HG03196 (cell line): ENCODE results near the gene INPP5B.
"Not testable (repeated sequence)": the region's sequence is repeated elsewhere in the genome, so short reads cannot be mapped to it uniquely, and the experiment has no call there.

ENCODE experiments used
- ATAC-seq: cut with Tn5 transposase; IDR thresholded peaks from one replicate; pipeline ENCODE4 v1.9.1; 2021; ENCODE audit not compliant: unreplicated experiment

The INPP5B gene

GRCh38 chr1:37948841-37949240 is 2.0 kb upstream of the INPP5B start:
- no peak for ATAC-seq

GRCh38 chr1:37948166-37948565 is 1.3 kb upstream of the INPP5B start:
- no peak for ATAC-seq

GRCh38 chr1:37947364-37947763 is 511 bp upstream of the INPP5B start:
- no peak for ATAC-seq

DNA sequence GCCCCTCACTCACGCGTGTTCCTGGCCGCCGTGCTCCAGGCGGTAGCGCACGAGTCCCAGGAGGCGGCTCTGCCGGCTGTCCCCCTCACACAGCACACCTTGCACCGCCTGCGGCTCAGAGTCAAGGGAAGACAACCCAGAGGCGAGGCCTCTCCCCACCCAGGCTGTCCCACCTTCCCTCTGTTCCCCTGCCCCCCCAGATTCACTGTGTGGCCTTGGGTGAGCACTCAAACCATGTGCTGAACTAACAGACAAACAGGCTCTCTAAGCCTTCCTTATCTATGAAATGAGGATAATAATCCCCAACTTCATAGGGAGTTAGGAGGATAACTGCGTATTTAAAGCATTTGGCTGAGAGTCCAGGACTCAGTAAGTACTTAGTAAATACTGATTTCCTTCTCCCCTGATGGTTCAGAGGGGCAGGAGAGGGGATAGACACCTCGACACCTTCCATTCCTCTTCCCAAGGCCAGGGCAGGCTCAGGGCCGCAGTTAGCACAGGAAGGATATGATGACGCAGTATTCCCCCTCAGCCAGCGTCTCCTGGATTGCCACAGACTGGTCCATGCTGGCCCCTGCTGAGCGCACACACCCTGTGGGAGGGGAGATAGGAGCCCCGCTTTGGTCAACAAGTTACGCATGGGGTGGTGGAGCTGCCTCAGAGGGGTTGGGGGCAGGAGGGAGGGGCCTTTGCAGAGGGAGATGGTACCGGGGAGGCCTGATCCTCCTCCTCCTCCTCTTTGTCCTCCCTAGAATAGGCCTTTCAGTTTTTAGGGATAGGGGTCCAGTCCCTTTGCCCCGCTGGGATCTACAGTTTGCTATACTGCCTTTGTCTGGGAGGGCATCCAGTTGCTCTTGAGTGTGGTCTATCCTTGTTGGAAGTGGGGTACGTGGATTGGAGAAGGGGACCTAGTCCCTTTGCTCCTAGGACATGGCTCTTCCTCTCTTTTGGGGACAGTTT is 830 bp downstream of the INPP5B start:
- no peak for ATAC-seq

DNA sequence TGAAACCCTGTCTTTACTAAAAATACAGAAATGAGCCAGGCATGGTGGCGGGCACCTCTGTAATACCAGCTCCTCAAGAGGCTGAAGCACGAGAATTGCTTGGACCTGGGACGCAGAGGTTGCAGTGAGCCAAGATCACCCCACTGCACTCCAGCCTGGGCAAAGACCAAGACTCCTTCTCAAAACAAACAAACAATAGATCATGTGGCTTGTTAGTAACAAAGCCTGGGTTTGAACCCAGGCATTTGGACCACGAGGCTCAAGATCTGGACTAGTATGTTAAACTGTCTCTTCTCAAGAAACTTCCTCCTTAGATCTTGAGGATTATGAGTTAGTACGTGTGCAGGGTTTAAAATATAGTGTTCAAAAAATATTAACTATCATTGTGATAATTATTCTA is 1.6 kb downstream of the INPP5B start:
- no peak for ATAC-seq

DNA sequence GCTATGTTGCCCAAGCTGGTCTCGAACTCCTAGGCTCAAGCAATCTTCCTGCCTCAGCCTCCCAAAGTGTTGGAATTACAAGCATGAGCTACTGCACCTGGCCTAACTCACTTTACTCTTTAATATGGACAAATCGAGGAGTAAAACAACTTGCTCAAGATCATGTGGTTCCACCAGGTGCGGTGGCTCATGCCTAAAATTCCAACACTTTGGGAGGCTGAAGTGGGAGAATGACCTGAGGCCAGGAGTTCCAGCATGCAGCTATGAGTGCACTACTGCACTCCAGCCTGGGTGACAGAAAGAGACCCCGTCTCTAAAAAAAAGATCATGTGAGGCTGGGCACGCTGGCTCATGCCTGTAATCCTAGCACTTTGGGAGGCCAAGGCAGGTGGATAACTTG is 2.0 kb downstream of the INPP5B start:
- no peak for ATAC-seq

GRCh38 chr1:37944086-37944763 is 2.6 kb downstream of the INPP5B start:
- ATAC-seq, result no peak

DNA sequence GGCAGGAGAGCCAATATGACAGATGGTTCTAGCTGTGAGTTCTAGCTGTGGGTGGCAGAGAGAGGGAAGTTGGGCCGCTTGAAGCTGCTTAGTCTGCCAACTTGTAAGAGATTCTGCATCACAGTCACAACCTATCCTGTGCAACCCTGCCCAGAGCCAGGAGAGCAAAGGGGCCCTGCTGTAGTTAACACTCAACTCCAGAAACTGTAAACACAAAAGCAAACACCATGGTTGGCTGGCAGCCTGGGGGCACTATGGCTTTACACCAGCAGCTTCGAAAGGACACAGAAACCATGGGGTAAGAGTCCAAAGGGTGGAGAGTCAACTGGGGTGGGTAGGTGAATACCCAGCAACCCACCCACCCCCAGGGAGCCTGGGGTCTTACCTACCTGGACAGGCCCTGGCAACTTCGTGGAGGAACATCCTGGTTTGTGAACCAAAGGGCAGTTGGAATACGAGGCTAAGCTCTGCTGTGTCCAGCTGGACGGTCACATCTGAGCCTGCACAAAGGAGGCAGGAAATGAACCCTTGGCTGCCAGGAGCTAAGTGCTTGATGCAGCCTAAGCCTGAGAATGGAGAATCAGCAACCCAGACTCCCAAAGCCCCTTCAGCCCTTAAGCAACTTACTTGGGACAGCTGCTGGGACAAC is 6.4 kb downstream of the INPP5B start:
- no peak for ATAC-seq

DNA sequence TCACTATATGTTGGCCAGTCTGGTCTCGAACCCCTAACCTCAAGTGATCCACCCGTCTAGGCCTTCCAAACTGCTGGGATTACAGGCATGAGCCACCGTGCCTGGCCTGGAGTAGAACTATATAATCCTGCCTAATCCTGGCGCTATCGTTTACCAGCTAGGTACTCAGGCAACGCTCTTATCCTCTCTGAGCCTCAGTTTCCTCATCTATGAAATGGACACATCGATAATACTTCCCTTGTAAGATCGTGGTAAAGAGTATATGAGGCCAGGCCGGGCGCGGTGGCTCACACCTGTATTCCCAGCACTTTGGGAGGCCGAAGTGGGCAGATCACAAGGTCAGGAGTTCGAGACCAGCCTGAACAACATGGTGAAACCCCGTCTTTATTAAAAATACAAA is 10.1 kb downstream of the INPP5B start:
- ATAC-seq, result not testable (repeated sequence)

DNA sequence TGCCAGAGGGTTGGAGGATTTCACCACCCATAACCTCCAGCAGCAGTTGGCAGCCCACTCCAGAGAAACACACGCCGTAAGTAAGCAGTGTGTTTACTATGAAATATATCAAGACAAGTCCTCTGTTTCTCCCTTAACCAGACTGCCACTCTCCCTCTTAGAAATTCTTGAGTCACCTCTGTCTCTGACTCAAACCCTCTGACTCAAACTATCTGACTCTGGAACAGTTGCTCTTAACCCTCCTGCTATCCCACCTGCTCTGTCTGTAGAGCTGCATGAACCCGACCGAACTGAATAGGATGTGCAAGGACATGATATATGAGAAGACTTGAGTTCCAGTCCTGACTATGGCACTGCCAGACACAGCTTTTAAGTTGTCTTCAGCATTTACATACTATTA is 14.1 kb downstream of the INPP5B start:
- no peak for ATAC-seq

- ATAC-seq, result peak; percentile 95
Observed at GRCh38 chr1:37931361-37932158, 15.3 kb downstream of the INPP5B start.

- ATAC-seq, result no peak
Observed at GRCh38 chr1:37931102-37931360, 15.8 kb downstream of the INPP5B start.

GRCh38 chr1:37930246-37931101 is 16.4 kb downstream of the INPP5B start:
- ATAC-seq, result no peak

DNA sequence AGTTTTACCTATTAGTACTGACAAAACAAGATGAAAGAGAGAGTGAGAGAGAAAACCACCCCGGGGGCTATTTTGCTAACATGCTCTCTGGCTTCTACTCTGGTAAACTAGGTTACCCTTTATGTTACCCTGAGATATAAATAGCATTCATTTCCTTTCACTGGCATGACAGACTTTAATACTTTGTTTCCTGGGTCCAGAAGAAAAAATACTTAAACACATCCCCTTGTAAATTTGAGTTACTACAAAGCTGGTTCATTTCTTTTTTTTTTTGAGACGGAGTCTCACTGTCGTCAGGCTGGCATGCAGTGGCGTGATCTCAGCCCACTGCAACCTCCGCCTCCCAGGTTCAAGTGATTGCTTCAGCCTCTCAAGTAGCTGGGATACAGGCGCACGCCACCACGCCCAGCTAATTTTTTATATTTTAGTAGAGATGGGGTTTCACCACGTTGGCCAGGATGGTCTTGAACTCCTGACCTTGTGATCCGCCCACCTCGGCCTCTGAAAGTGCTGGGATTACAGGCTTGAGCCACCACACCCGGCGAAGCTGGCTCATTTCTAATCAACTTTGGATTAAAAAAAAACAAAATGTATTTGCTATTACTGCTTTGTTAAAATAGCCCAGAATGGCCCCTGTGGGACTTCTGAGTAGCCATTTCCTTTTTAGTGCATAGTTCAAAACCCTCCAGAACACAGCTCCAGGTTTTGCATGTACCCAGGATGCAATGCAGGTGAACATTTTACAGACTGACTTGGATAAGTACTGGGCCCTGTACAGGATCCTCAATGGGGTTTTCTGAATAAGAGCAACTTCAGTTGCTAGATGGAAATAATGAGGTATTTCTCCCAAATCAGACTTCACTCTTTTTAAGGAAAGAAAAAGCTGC is 20.6 kb downstream of the INPP5B start:
- ATAC-seq, result peak; percentile 53

GRCh38 chr1:37925316-37925715 is 21.5 kb downstream of the INPP5B start:
- no peak for ATAC-seq

- no peak for ATAC-seq
Observed at GRCh38 chr1:37923551-37923889, 23.3 kb downstream of the INPP5B start.

GRCh38 chr1:37922767-37923550 is 23.9 kb downstream of the INPP5B start:
- ATAC-seq, result peak; percentile 45

DNA sequence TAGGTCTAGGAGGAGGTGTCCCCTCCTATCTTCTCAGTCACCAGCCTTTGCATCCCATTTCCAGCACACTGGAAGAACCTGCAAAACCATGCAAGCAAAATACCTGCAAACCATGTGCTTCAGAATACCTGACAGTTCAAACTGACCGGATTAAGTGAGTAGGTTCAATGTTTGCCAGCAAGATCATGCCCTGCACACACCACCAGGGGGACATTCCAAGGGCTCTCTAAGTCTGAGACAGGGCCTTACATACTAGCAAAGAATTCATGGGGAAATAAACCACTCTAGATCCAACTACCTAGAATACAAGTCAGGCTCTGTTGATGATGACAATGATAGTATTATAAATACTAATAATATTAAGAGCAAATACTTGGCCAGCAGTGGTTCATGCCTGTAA is 27.6 kb downstream of the INPP5B start:
- no peak for ATAC-seq
